ENCODE data around the gene TMED5. TPM values are rescaled to one million over a fixed set of nuclear protein-coding genes. Genes with fewer than 3 reads are reported as not detected.
"Not testable (repeated sequence)": the region's sequence is repeated elsewhere in the genome, so short reads cannot be mapped to it uniquely, and the experiment has no call there.

Gene TMED5
- total RNA-seq, 1 donor from 2014 or later, result 44.7 TPM

GRCh38 chr1:93163314-93163713, 16.9 kb downstream of the TMED5 start:
- H3K36me3 Mint-ChIP-seq (ENCODE audit: low read depth), result peaks cover 48% of the 10 kb centered on the region
- H3K4me3 Mint-ChIP-seq; H3K27me3 Mint-ChIP-seq; DNase-seq; H3K27ac Mint-ChIP-seq; intact Hi-C loops (cut with micrococcal nuclease): not testable (repeated sequence)
- H3K9me3 Mint-ChIP-seq, result peaks cover 16% of the 10 kb centered on the region
- H3K4me1 Mint-ChIP-seq, result peaks cover 18% of the 10 kb centered on the region

DNA sequence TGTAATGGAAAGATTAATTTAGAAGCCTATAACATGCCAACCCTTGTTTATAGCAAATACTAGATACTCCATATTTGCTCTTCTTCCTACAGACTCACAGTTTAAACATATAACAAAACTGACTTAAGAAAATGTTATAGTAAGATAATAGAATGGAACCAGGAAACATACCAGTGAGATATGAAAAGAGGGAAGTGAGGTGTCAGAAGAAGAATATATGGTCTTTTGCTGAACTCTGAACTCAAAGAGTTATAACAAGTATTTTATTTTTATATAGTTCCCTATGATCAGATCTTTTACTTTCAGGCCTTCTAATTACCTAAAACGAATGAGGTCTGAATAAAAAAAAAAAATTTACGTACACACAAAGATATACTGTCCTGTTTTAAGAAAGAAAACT, 20.9 kb downstream of the TMED5 start:
- no peak for DNase-seq
- H3K4me3 Mint-ChIP-seq, result no peak overlapping the region
- no peaks in the 10 kb centered on the region for H3K9me3 Mint-ChIP-seq
- H3K4me1 Mint-ChIP-seq, result peaks cover 19% of the 10 kb centered on the region
- H3K36me3 Mint-ChIP-seq (ENCODE audit: low read depth), result peaks cover 35% of the 10 kb centered on the region
- H3K27me3 Mint-ChIP-seq, result no peaks in the 10 kb centered on the region
- intact Hi-C loops (cut with micrococcal nuclease), result no loop called here
- H3K27ac Mint-ChIP-seq, result no peak overlapping the region

DNA sequence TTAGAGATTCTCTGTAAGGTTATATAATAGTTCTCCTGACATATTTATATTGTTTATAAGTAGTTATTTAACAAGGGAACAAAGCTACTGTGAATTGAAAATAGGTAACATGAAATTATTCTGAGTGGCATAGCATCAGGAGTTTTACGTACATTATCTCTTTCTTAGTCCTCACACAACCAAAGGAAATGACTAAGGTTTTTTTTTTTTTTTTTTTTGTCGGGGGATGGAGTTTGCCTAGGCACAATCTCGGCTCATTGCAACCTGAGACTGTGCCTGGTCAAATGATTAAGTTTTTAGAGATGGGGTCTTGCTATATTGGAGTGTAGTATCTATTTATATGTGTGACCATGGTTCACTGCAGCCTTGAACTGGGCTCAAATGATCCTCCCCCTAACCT, 24.9 kb downstream of the TMED5 start:
- H3K36me3 Mint-ChIP-seq (ENCODE audit: low read depth), result peaks cover 37% of the 10 kb centered on the region
- intact Hi-C loops (cut with micrococcal nuclease), result no loop called here
- H3K27me3 Mint-ChIP-seq, result no peaks in the 10 kb centered on the region
- no peaks in the 10 kb centered on the region for H3K9me3 Mint-ChIP-seq
- no peak overlapping the region for H3K4me3 Mint-ChIP-seq
- peaks cover 13% of the 10 kb centered on the region for H3K4me1 Mint-ChIP-seq
- H3K27ac Mint-ChIP-seq, result no peak overlapping the region
- DNase-seq, result no peak

- no peaks in the 10 kb centered on the region for H3K9me3 Mint-ChIP-seq
- peaks cover 13% of the 10 kb centered on the region for H3K4me1 Mint-ChIP-seq
- DNase-seq, result no peak
- peaks cover 38% of the 10 kb centered on the region for H3K36me3 Mint-ChIP-seq (ENCODE audit: low read depth)
- H3K27me3 Mint-ChIP-seq, result no peaks in the 10 kb centered on the region
- intact Hi-C loops (cut with micrococcal nuclease), result no loop called here
- H3K27ac Mint-ChIP-seq, result no peak overlapping the region
- H3K4me3 Mint-ChIP-seq, result no peak overlapping the region
Measured at GRCh38 chr1:93154898-93155297, 25.3 kb downstream of the TMED5 start.

- Mint-ChIP-seq H3K27me3 (no peaks in the 10 kb centered on the region), H3K4me1 (peaks cover 13% of the 10 kb centered on the region), H3K4me3 (no peak overlapping the region), H3K27ac (no peak overlapping the region), H3K9me3 (no peaks in the 10 kb centered on the region), H3K36me3 (ENCODE audit: low read depth) (peaks cover 39% of the 10 kb centered on the region)
- no peak for DNase-seq
- intact Hi-C loops (cut with micrococcal nuclease), result no loop called here
Measured at GRCh38 chr1:93152835-93153234, 27.4 kb downstream of the TMED5 start.

DNA sequence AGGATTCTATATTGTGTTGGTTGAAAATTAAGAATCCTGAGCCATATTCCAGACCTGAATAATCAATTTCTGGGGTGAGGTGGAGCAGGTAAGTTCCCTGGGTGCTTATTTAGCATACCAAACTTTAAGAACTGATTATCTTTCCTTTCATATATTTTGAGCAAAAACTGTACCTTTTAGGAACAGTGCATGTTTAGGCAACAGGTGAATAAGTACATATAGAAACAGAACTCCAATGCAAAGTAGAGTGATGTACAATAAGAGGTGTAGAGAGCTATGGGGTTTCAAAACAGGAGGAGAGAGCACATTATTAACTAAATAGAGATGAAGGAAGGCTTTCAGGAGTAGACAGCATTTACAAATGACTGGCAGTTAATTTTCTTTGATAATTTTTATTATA, 28.7 kb downstream of the TMED5 start:
- intact Hi-C loops (cut with micrococcal nuclease), result no loop called here
- Mint-ChIP-seq H3K27me3 (no peaks in the 10 kb centered on the region), H3K4me3 (no peak overlapping the region), H3K27ac (no peak overlapping the region), H3K36me3 (ENCODE audit: low read depth) (peaks cover 43% of the 10 kb centered on the region), H3K4me1 (peaks cover 13% of the 10 kb centered on the region), H3K9me3 (no peaks in the 10 kb centered on the region)
- no peak for DNase-seq

GRCh38 chr1:93150729-93151128, 29.5 kb downstream of the TMED5 start:
- DNase-seq, result no peak
- Mint-ChIP-seq H3K4me3 (no peak overlapping the region), H3K27ac (no peak overlapping the region), H3K9me3 (no peaks in the 10 kb centered on the region), H3K4me1 (peaks cover 11% of the 10 kb centered on the region), H3K27me3 (no peaks in the 10 kb centered on the region), H3K36me3 (ENCODE audit: low read depth) (peaks cover 40% of the 10 kb centered on the region)
- intact Hi-C loops (cut with micrococcal nuclease), result no loop called here

DNA sequence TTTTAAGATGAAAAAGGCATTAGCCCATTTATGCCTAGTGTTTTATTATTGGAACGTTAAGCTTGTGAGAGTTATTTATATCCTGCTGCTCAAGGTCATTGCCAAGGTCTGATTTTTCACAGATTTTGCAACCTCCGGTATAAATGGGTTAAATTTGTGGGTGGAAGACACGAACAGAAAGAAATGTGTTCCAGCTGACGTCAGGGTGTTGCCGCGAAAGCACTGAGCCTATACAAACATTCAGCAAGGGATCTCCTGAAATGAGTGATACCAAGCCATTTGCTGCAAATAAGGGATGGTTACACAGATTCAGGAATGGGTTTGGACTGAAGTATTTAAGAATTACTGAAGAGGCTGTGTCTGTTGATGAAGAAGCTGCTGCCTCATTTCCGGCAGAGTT, 32.2 kb downstream of the TMED5 start:
- Mint-ChIP-seq H3K9me3 (no peaks in the 10 kb centered on the region), H3K27ac (no peak overlapping the region), H3K4me3 (no peak overlapping the region), H3K36me3 (ENCODE audit: low read depth) (peaks cover 37% of the 10 kb centered on the region), H3K27me3 (no peaks in the 10 kb centered on the region), H3K4me1 (peaks cover 7% of the 10 kb centered on the region)
- DNase-seq, result no peak
- intact Hi-C loops (cut with micrococcal nuclease), result no loop called here

- intact Hi-C loops (cut with micrococcal nuclease), result no loop called here
- H3K27me3 Mint-ChIP-seq, result no peaks in the 10 kb centered on the region
- peaks cover 19% of the 10 kb centered on the region for H3K36me3 Mint-ChIP-seq (ENCODE audit: low read depth)
- H3K4me1 Mint-ChIP-seq, result peaks cover 8% of the 10 kb centered on the region
- no peak for DNase-seq
- no peaks in the 10 kb centered on the region for H3K9me3 Mint-ChIP-seq
- H3K4me3 Mint-ChIP-seq, result no peak overlapping the region
- H3K27ac Mint-ChIP-seq, result no peak overlapping the region
Measured at GRCh38 chr1:93143769-93144168, 36.4 kb downstream of the TMED5 start.

DNA sequence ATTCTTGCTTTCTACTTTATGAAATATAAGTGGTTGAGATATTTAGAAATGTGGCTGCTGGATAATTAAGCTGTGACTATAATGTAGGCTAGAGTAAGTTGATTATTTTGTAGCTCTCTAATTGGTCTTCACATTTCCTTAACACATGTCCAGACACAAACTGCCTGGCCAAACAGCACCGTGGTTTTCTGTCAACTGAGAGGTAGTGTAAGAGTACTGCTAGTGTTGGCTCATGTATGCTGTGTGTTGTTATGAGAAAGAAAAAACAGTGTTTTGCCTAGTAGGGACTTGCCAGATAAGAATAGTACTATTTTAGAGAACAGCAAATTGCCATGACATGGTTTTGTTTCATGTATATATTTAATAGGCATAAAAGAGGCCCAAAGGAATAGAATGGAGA, 37.1 kb downstream of the TMED5 start:
- no peak for DNase-seq
- intact Hi-C loops (cut with micrococcal nuclease), result no loop called here
- Mint-ChIP-seq H3K36me3 (ENCODE audit: low read depth) (peaks cover 23% of the 10 kb centered on the region), H3K27ac (no peak overlapping the region), H3K4me1 (peaks cover 8% of the 10 kb centered on the region), H3K4me3 (no peak overlapping the region), H3K9me3 (no peaks in the 10 kb centered on the region), H3K27me3 (no peaks in the 10 kb centered on the region)

GRCh38 chr1:93142161-93142560, 38.1 kb downstream of the TMED5 start:
- Mint-ChIP-seq H3K36me3 (ENCODE audit: low read depth) (peaks cover 24% of the 10 kb centered on the region), H3K27ac (no peak overlapping the region), H3K4me1 (peaks cover 8% of the 10 kb centered on the region), H3K9me3 (no peaks in the 10 kb centered on the region), H3K4me3 (no peak overlapping the region), H3K27me3 (no peaks in the 10 kb centered on the region)
- intact Hi-C loops (cut with micrococcal nuclease), result no loop called here
- no peak for DNase-seq

- no peak overlapping the region for H3K4me3 Mint-ChIP-seq
- H3K27ac Mint-ChIP-seq, result no peak overlapping the region
- intact Hi-C loops (cut with micrococcal nuclease), result no loop called here
Measured at GRCh38 chr1:93140106-93140505, 40.1 kb downstream of the TMED5 start.

GRCh38 chr1:93137604-93138292, 42.5 kb downstream of the TMED5 start:
- no peak overlapping the region for H3K4me3 Mint-ChIP-seq
- intact Hi-C loops (cut with micrococcal nuclease), result loop anchor here (5.0 kb wide), 1 partner anchor 55 kb away; no protein-coding TSS in a partner anchor
- peaks cover 36% of the 10 kb centered on the region for H3K36me3 Mint-ChIP-seq (ENCODE audit: low read depth)
- H3K27ac Mint-ChIP-seq, result no peak overlapping the region
- no peak for DNase-seq
- H3K4me1 Mint-ChIP-seq, result peaks cover 5% of the 10 kb centered on the region
- H3K9me3 Mint-ChIP-seq, result no peaks in the 10 kb centered on the region
- H3K27me3 Mint-ChIP-seq, result no peaks in the 10 kb centered on the region

More at GRCh38 chr1:93140106-93140505, 40.1 kb downstream of the TMED5 start:
- peaks cover 29% of the 10 kb centered on the region for H3K36me3 Mint-ChIP-seq (ENCODE audit: low read depth)
- H3K4me1 Mint-ChIP-seq, result peaks cover 7% of the 10 kb centered on the region
- DNase-seq, result no peak
- H3K9me3 Mint-ChIP-seq, result no peaks in the 10 kb centered on the region
- H3K27me3 Mint-ChIP-seq, result no peaks in the 10 kb centered on the region

- H3K27me3 Mint-ChIP-seq, result no peaks in the 10 kb centered on the region
- peaks cover 34% of the 10 kb centered on the region for H3K36me3 Mint-ChIP-seq (ENCODE audit: low read depth)
- DNase-seq, result no peak
- no peak overlapping the region for H3K4me3 Mint-ChIP-seq
- intact Hi-C loops (cut with micrococcal nuclease), result loop anchor here (5.0 kb wide), 1 partner anchor 54 kb away; no protein-coding TSS in a partner anchor
- no peaks in the 10 kb centered on the region for H3K9me3 Mint-ChIP-seq
- no peak overlapping the region for H3K27ac Mint-ChIP-seq
- H3K4me1 Mint-ChIP-seq, result peaks cover 3% of the 10 kb centered on the region
Measured at GRCh38 chr1:93136445-93136844, 43.8 kb downstream of the TMED5 start.

DNA sequence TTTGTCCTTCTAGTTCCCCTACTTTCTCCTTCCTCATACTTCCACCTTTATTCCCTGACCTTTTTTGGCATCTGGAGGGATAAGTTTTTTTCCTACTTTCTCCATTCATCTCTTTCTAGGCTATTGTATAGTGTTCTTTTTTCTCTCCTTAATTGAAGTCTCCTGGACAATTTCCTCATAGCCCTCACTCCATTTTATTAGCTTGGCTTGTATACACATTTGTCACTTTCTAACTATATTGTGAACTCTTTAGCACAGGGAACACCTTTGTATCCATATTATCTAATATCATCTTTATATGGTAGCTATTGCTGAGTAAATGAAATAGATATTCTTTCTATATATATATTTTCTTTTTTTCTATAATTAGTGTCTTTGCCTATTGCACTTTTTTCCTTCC, 47.6 kb downstream of the TMED5 start:
- DNase-seq, result no peak
- H3K27me3 Mint-ChIP-seq, result no peaks in the 10 kb centered on the region
- H3K4me3 Mint-ChIP-seq, result no peak overlapping the region
- no peaks in the 10 kb centered on the region for H3K9me3 Mint-ChIP-seq
- peaks cover 25% of the 10 kb centered on the region for H3K36me3 Mint-ChIP-seq (ENCODE audit: low read depth)
- intact Hi-C loops (cut with micrococcal nuclease), result no loop called here
- H3K4me1 Mint-ChIP-seq, result no peaks in the 10 kb centered on the region
- H3K27ac Mint-ChIP-seq, result no peak overlapping the region

Data from activated CD4-positive, alpha-beta T cell treated with anti-CD3 and anti-CD28 coated beads, Interleukin-2, amount 10 ng/mL, durations not matched to agents 24 days and 14 days (primary cell).